Stimulated activated CD4-positive, alpha-beta T cell treated with anti-CD3 and anti-CD28 coated beads, Interleukin-12 subunit alpha, Interleukin-12 subunit beta, amount 100 ng/mL, for 4 hours (primary cell): ENCODE measurements around the gene TCP11L1.
"Not testable (repeated sequence)": the region's sequence is repeated elsewhere in the genome, so short reads cannot be mapped to it uniquely, and the experiment has no call there.

ENCODE experiments used
- DNase-seq: peaks from one replicate; pipeline ENCODE4 v3.0.0-alpha.2; 2020

TCP11L1 gene

GRCh38 chr11:33068611-33069340 lies 29.4 kb downstream of the TCP11L1 start:
- no peak for DNase-seq

- no peak for DNase-seq
Measured at GRCh38 chr11:33072465-33072864, 33.1 kb downstream of the TCP11L1 start.

GRCh38 chr11:33083918-33084317 lies 44.5 kb downstream of the TCP11L1 start:
- DNase-seq: no peak

- no peak for DNase-seq
Measured at GRCh38 chr11:33086017-33086416, 46.6 kb downstream of the TCP11L1 start.

GRCh38 chr11:33089776-33090175 lies 50.4 kb downstream of the TCP11L1 start:
- DNase-seq: no peak

- no peak for DNase-seq
Measured at GRCh38 chr11:33094157-33094556, 54.8 kb downstream of the TCP11L1 start.

- no peak for DNase-seq
Measured at GRCh38 chr11:33103836-33104235, 64.5 kb downstream of the TCP11L1 start.

- DNase-seq: no peak
Measured at GRCh38 chr11:33109294-33109895, 70.0 kb downstream of the TCP11L1 start.

GRCh38 chr11:33110083-33110482 lies 70.7 kb downstream of the TCP11L1 start:
- no peak for DNase-seq

- no peak for DNase-seq
Measured at GRCh38 chr11:33116535-33116934, 77.2 kb downstream of the TCP11L1 start.

GRCh38 chr11:33122696-33123095 lies 83.3 kb downstream of the TCP11L1 start:
- not testable (repeated sequence) for DNase-seq
